Type B pancreatic cell (in vitro differentiated cells): Measurements from ENCODE around the gene SLC25A29. TPM values are rescaled to one million over a fixed set of nuclear protein-coding genes. Genes with fewer than 3 reads are reported as not detected.
"Not testable (repeated sequence)": the region's sequence is repeated elsewhere in the genome, so short reads cannot be mapped to it uniquely, and the experiment has no call there.

ENCODE experiments used
- DNase-seq: peaks from one replicate; pipeline ENCODE4 v3.0.0; 2021; ENCODE audit warnings: mixed read lengths; ENCODE audit not compliant: unreplicated experiment; ENCODE audit errors: extremely low spot score
- H3K27ac Mint-ChIP-seq: 2 replicates; pipeline ENCODE4 v1.8.0; 2021; ENCODE audit warnings: mild to moderate bottlenecking, mixed read lengths
- H3K27me3 Mint-ChIP-seq: 2 replicates; pipeline ENCODE4 v1.8.0; 2021; ENCODE audit warnings: mixed read lengths
- H3K36me3 Mint-ChIP-seq: 2 replicates; pipeline ENCODE4 v1.8.0; 2021; ENCODE audit warnings: mixed read lengths
- H3K4me1 Mint-ChIP-seq: one replicate; pipeline ENCODE4 v1.8.0; 2021; ENCODE audit warnings: mixed read lengths; ENCODE audit not compliant: unreplicated experiment
- H3K4me3 Mint-ChIP-seq: 2 replicates; pipeline ENCODE4 v1.8.0; 2021; ENCODE audit warnings: mild to moderate bottlenecking, mixed read lengths
- H3K9me3 Mint-ChIP-seq: 2 replicates; pipeline ENCODE4 v1.8.0; 2021; ENCODE audit warnings: mixed read lengths
- CTCF ChIP-seq: fragments of 200-600 bp; sonication (generic); conservative IDR thresholded peaks from 2 replicates; pipeline ENCODE4 v1.5.0; 2021; ENCODE audit warnings: antibody characterized with exemption, mild to moderate bottlenecking
- total RNA-seq: library from RNA; stranded (reverse); gene quantifications from 2 replicates; pipeline ENCODE4 v1.2.1, GENCODE V29; 2021; ENCODE audit warnings: low replicate concordance

SLC25A29 gene
- total RNA-seq, 1 donor from 2014 or later: 101 TPM

GRCh38 chr14:100298551-100299237, 7.5 kb downstream of the SLC25A29 start:
- Mint-ChIP-seq H3K36me3 (peaks cover 5% of the 10 kb centered on the region), H3K27me3 (no peaks in the 10 kb centered on the region), H3K27ac (no peak overlapping the region), H3K4me3 (no peak overlapping the region), H3K4me1 (peaks cover 14% of the 10 kb centered on the region), H3K9me3 (no peaks in the 10 kb centered on the region)
- DNase-seq: no peak
- TF ChIP-seq CTCF: no peak

- Mint-ChIP-seq H3K9me3 (no peaks in the 10 kb centered on the region), H3K36me3 (peaks cover 1% of the 10 kb centered on the region), H3K27me3 (no peaks in the 10 kb centered on the region), H3K4me1 (peaks cover 6% of the 10 kb centered on the region), H3K4me3 (no peak overlapping the region), H3K27ac (no peak overlapping the region)
- DNase-seq: no peak
- no peak for TF ChIP-seq CTCF
Observed at GRCh38 chr14:100297320-100298300, 8.6 kb downstream of the SLC25A29 start.

GRCh38 chr14:100296729-100297128, 9.5 kb downstream of the SLC25A29 start:
- H3K36me3 Mint-ChIP-seq, H3K9me3 Mint-ChIP-seq, H3K4me1 Mint-ChIP-seq, H3K4me3 Mint-ChIP-seq, DNase-seq, H3K27ac Mint-ChIP-seq, H3K27me3 Mint-ChIP-seq: not testable (repeated sequence)

- H3K4me1 Mint-ChIP-seq: peaks cover 4% of the 10 kb centered on the region
Observed at GRCh38 chr14:100296106-100296651, 10.1 kb downstream of the SLC25A29 start.

GRCh38 chr14:100295376-100296105, 10.7 kb downstream of the SLC25A29 start:
- Mint-ChIP-seq H3K9me3 (no peaks in the 10 kb centered on the region), H3K27ac (no peak overlapping the region), H3K27me3 (no peaks in the 10 kb centered on the region), H3K4me1 (peaks cover 9% of the 10 kb centered on the region), H3K36me3 (no peaks in the 10 kb centered on the region), H3K4me3 (no peak overlapping the region)
- no peak for TF ChIP-seq CTCF
- no peak for DNase-seq

More at GRCh38 chr14:100296106-100296651, 10.1 kb downstream of the SLC25A29 start:
- DNase-seq: no peak
- Mint-ChIP-seq H3K27me3 (no peaks in the 10 kb centered on the region), H3K36me3 (no peaks in the 10 kb centered on the region), H3K4me3 (no peak overlapping the region), H3K27ac (no peak overlapping the region), H3K9me3 (no peaks in the 10 kb centered on the region)
- TF ChIP-seq CTCF: no peak
